SK-N-MC (cell line): Measurements from ENCODE around the gene SLC2A9.

Source experiments
- EZH2 ChIP-seq: fragments of 200-600 bp; sonication (generic); IDR thresholded peaks from one replicate; pipeline ENCODE4 v1.6.1; 2017; ENCODE audit warnings: antibody characterized with exemption
- FOXP2 ChIP-seq: optimal IDR thresholded peaks from 2 replicates; pipeline ENCODE3; 2011; ENCODE audit warnings: mild to moderate bottlenecking, moderate library complexity; ENCODE audit not compliant: insufficient read depth; ENCODE audit errors: extremely low read length, control extremely low read depth
- POLR2AphosphoS5 ChIP-seq: IDR thresholded peaks from 2 replicates; pipeline ENCODE4 v1.6.1; 2012; ENCODE audit warnings: mild to moderate bottlenecking, low read depth, low read length, borderline replicate concordance

GRCh38 chr4:10033191-10033881, 12.0 kb upstream of the SLC2A9 start:
- TF ChIP-seq EZH2 (no peak), POLR2AphosphoS5 (no peak), FOXP2 (no peak)
